GM04503 (cell line): Measurements from ENCODE around the gene AGK.
"Not testable (repeated sequence)": the region's sequence is repeated elsewhere in the genome, so short reads cannot be mapped to it uniquely, and the experiment has no call there.

Experiments used
- DNase-seq: peaks from one replicate; pipeline ENCODE4 v3.0.0-alpha.2; 2012; ENCODE audit warnings: low read depth

AGK gene

DNA sequence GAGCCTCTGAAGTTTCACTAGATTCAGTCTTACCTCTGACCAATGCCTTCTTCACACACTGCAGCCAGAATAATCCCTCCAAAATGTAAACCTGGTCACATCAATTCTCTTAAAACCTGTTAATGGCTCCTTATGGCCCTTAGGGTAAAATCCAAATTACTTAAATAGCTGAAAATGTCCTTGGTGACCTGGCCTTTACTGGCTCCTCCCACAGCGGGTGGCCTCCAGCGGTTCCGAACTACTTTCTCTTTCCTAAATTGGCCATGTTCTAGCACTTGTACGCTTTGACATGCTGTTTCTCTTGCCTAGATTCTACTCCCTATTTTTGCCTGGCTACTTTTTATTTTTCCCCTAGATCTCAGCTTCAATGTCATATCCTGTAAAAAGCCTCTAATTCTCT, 36.1 kb downstream of the AGK start:
- no peak for DNase-seq

DNA sequence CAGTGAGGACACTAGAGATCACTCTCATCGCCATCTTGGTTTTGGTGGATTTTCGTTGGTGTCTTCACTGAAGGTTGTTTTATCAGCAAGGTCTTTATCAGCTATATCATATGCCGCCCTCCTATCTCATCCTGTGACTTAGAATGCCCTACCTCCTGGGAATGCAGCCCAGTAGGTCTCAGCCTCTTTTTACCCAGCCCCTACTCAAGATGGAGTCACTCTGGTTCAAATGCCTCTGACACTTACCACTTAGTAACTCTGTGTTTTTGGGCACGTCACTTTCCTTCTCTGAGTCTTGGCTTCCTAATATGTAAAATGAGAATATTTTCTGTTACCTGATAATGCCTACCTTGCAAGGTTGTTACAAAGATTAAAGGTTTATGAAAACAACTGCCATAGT, 37.7 kb downstream of the AGK start:
- no peak for DNase-seq

DNA sequence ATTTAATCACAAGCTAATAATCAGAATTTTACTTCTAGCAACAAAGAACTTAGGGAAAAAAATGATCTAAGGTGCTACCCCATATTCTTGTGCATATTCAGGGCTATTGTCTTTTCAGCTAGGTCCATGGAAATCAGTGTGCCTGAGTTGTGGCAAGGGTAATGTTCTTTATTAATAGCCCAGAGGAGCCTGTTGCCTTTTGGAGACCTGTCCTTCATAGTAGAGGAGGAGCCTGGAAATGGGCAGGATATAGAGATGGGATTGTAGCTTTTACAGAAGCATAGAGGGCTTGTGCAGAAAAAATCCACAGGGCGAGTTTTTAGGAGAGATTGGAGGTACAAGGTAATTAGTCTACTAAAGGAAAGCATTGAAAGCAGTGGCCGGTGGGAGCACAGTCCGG, 38.9 kb downstream of the AGK start:
- DNase-seq = no peak

DNA sequence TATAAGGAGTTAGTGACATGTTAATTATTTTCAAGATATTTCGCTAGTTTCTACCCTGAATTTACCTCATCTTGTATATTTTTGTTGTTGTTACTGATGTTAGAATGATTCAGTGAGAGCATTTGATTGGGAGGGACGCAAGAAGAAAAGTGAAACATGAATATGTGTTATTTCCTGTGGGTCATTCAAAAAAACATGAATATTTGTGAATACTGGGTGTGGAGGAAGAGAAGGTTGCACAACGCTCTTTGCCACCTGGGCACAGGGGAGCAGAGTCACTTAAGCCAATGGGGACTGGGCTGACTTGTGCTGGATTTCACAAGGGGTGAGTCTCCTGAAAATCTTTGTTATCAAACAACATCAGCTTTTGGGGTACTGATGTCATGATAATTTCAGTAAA, 39.5 kb downstream of the AGK start:
- no peak for DNase-seq

DNA sequence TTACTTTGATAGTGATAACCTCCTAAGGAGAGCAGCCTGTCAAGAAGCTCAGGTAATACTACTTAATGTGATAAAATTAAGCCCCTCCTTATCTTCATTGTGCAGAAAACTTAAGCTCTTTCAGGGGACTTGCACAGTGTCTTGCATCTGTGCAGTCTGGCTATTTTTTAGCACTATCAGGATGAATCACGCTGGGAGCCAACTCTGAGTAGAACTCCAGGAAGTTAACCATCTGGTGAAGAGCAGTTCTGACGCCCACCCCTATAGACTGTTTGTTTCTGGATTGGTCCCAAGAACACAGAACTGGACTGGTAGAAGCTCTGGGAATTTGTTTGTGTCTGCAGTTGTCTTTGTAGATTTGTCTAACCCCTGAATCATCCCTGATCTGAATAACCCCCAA, 41.9 kb downstream of the AGK start:
- DNase-seq = no peak

DNA sequence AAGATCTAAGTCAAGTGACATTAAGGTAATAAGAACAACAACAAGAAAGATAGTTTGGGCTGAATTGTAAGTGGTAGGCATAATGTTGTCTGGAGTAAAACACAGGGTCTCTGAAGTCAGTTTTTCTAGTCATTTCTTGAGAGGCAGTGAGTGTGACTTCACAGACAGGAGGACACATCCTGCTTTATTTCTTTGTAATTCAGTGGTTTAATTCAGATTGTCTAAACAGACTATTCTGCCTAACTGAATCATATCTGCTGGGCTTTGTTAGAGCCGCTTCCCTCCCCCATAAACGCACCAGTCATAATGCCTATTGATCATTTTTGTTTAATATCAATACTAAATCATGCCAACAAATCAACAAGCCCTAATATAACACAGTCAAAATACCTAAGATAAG, 46.8 kb downstream of the AGK start:
- DNase-seq = no peak

DNA sequence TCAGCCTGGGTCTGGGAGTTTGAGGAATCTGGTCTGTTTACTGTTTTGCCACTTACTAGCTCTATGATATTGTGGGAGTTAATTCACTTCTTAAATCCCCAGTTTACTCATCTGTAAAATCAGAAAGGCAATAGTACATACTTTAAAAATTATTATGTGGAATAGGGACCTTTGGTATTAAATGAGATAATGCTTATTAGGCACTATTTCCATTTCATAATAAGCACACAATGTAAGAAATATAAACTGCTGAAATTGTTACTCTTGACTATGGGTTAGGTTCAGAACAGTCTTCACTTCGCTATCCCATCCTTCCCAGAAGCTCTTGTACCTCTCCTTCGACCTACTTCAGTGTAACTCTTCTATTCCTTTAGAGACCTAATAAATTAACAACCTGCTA, 47.2 kb downstream of the AGK start:
- no peak for DNase-seq

DNA sequence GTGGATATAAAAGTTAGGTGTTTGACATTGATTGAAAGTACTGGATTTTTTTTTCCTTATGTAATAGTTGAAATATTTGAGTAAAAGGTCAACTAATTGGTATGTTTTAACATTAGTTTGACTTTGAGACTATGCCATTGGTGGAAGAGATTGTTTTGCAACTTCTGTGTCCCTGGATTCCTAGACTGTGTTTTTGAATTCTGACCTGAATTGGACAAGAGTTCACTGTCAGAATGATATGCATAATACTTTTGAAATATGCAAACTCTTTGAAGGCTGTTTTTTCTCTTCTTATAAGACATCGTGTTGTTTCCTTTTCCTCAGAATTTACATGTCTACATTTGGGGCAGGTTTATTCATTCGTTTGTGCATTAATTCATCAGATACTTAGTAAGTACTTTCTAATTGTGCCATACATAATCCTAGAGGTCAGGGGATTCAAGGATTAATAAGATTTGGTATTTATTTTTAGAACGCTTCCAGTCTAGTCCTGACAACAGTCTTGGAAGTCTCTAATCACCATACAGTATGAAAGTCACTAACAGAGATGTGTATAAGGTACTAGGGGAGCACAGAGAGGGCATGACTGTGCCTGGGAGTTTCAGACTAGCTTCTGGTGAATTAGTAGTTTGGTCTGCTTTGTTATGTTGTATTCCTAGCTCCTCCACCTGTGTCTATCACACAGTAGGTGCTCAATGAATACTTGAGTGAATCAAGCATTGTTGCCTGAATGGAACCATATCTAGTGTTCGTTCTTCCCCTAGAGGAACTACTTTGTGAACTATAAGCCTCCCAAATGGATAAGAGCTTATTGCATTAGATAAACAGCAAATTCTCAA, 49.2 kb downstream of the AGK start:
- no peak for DNase-seq

DNA sequence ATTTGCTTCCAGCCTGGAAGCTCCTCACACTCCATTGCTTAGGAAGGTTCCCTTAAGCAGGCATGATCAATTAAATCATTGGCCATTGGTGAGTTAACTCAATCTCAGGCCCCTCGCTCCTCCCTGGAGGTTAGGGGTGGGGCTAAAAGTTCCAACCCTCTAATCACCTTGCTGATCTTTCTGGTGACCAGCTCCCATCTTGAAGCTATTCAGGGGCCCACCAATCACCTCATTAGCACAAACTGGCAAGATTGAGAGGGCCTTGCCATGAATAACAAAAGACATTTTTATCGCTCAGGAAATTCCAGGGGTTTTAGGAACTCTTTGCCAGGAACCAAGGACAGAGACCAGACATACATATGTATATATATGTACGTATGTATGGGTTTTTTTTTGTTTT, 58.4 kb downstream of the AGK start:
- no peak for DNase-seq

DNA sequence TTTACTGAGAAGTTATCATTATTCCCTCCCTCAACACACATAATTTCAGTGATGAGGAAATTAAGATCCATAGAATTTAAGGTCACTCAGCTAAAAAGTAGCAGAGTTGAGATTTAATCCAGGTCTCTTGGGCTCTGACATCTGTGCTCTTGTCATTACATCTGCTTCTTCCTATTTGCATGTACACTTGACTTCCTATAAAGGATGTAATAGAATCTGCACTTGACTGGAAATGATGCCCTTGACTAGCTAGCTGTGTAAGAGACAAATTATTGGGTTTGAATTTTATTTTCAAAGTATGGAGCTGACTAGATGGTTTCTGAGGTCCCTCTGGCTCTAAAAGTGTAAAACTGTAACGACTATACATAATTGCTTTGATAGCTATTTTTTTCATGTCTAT, 59.5 kb downstream of the AGK start:
- no peak for DNase-seq

DNA sequence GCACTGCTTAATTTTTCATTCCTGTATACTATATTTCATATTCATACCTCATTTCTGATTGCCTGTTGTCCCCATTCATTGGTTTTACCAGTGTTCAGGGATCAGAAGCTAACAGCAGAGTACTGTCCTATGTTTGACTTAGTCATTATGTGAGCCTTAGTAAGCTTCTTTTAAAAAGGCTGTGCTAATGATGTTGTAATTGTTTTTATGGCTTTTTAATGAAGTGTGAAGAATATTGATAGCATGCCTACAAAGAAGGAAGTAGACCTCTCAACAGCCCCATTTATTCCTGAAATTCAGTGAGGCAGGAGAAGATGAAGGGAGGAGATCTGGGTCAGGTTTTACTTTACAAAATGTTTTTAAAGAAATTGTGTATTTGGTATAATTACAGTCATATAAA, 61.7 kb downstream of the AGK start:
- DNase-seq = no peak

DNA sequence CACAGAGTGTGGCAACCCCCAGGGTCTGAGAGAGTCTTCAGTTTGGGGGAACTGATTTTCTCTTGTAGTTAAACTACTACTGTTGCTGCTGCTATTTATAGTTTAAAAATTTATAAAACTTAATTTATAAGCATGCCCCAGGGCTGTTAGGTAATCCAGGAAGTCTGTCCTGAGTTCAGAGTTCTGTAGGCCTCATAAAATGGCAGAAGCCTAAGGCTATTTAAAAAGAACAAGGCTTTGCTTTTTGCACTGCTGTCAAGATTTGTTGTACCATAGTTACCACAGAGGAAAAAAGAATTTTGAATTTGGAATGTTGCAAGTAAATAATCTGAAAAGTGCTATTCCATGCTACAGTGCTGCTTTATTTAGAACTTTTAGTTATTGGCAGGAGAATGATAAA, 66.1 kb downstream of the AGK start:
- no peak for DNase-seq

DNA sequence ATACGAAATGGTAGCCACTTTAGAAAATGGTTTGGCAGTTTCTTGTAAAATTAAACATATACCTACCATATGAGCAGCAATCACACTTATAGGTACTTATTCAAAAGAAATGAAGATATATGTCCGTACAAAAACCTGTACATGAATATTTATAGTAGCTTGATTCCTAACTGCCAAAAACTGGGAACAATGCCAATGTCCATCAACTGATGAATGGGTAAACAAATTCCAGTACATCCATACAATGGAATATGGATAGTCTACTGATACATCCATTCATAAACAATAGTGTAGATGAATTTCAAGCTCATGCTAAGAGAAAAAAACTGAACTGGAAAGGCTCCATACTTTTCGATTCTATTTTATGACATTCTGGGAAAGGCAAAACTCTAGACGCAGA, 68.5 kb downstream of the AGK start:
- DNase-seq = no peak

DNA sequence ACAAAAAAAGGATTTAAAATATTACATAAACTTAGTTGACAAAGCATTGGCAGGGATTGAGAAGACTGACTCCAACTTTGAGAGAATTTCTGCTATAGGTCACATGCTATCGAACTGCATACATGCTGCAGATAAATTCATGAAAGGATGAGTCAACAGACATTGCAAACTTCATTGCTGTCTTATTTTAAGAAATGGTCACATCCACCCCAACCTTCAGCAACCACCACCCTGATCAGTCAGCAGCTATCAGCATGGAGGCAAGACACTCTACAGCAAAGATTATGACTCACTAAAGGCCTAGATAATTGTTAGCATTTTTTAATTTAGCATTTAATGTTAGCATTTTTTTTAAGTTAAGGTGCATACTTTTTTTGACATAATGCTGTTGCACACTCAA, 73.6 kb downstream of the AGK start:
- DNase-seq = no peak

DNA sequence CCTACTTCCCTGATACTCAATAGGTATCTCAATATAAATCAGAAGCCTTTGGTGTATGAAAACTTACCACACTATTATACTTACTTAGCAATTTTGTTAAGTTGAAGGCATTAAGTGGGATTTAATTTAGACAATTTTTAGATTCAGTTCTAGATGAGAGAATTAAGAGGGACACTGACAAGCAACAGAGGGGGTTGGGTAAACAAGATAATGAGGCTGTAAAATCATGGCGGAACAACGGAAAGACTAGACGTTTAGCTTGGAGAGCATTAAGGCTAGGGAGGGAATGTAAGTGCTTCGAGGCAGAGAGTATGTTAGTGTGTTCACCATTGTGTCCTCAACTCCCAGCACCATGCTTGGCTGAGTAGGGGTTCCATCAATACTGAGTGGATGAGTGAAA, 79.4 kb downstream of the AGK start:
- DNase-seq = no peak

DNA sequence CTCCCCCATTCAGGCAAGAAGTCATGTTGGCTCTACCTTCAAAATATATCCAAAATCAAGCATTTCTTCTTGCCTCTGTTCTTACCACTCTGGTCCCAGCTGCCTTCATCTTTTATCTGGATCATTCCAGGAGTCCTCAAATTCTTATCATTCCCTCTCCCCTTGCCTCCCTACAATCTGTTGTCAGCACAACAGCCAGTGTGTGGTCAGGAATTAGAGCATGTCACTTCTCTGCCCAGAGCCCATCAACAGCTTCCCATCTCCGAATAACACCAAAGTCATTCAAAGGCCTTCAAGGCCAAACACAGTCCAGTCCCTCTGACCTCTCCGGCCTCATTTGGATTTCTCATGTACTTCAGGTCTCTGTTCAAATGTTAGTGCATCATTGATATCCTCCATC, 80.3 kb downstream of the AGK start:
- DNase-seq = no peak

DNA sequence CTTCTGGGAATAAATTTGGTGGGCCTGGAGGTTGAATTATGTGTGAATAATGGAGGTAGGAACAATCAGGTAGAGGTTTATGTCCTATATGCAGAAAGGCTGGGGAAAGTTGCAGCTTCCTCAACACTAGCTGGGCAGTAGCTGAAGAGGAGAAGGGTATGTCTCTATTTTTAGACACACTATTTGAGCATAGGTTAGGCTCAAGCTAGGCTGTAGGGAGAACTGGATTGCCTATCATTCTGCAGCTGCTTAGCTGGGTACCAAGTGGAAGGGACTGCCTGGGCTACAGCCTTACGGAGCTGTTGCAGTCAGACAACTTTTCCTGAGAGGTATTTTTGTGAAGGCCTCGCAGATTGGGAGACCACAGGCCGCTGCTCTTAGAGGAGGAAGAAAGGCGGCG, 82.9 kb downstream of the AGK start:
- DNase-seq = no peak

DNA sequence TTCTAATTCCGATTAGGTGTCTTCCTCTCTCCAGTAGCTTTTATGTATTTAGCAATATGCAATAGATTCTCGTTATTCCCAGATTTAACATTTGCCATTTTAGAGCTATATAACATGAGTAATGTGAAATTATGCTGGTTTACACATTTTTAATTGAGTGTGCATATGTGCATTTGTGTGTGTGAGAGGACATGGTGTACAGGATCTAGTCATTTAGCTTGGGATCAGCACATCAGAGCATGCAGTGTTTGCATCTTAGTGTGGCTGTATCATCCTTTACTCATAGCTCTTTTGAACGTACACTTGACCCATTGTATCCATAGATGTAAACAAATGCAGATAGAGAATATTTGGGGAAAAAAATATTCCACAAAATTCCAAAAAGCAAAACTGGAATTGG, 84.8 kb downstream of the AGK start:
- no peak for DNase-seq

DNA sequence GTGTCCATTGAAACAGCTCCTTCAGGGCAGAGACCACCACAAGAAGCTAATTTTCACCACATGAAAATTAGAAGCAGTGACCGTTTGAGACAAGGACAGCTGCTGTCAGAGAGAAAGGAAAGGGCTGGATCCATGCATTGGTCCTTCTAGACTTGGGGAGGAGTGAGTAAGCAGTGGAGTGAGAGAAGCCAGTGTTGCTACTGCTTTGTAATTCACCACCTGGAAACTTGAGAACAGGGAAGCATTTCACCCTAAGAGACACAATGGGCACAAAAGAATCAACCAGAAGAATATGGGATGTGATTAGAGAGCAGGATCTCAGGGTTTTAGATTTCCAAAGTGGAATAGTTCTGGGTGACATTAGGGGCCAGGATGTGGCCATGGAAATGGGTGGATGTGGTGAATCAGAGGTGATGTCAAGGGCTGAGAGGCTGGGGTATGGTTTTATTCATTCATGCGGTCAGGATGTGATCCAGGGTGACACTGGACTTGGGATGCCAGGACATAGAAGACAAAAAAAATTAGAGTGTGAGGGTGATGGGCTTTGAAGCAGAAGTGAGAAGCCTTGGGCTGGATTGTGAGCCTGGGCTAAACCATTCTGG, 89.1 kb downstream of the AGK start:
- no peak for DNase-seq

DNA sequence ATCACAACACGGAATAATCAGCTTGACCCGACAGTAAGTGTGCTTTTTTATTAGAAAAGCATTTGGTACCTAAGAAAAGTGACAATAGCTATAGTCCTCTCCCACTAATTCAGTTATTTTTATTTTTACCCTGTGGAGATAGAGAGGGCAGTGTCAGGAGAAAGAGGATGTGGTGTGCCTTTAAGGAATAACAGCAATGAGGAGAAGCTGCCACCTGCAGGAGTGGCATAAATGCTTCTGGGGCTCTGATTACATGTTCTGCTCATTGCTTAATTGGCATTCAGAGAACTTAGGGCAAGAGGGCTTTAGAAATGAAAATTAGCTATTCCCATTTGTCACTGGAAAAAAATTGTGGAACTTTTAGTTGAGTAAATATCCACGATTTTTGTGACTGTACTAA, 90.7 kb downstream of the AGK start:
- DNase-seq = no peak

DNA sequence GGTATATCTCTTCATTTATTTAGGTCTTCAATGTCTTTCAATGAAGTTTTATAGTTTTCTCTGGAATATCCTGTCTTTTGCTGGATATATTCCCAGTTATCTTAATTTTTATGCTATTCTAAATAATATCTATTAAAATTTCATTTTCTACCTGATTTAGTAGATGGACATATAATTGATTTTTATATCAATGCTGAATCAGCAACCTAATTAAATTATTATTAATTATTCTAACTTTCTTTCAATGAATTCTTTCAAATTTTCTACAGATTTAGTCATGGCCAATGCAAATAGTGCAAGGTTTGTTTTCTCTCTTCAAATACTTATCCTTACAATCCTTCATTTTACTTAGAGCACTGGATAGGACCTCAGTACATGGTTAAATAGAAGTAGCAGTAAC, 94.0 kb downstream of the AGK start:
- DNase-seq = no peak

DNA sequence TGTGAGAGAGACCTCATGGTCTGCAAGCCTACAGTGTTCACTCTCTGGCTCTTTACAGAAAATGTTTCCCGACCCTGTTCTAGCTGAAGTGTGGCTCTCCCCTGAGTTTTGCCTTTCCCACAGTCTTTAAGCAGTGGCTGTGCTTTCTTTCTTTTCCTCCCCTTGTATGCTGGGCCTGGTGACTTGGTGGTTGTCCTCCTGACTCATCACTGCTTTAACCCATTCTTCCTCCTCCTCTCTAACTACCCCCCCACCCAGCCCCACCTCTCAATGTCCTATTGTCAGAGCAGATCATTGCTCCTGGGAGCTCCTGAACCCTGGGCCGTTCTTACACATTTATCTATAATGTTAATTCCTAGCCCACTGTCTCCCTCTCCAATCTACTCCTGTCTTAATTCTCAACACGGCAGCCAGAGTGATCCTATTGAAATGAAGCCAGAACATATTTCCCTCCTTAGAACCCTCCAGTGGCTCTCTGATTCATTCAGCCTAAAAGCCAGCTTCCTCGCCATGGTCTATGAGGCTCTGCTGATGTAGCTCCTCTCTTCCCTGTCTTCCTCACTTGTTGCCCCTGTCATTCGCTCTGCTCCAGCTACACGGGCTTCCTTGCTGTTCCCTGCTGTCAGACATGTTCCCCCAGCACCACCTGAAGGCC, 95.7 kb downstream of the AGK start:
- no peak for DNase-seq

DNA sequence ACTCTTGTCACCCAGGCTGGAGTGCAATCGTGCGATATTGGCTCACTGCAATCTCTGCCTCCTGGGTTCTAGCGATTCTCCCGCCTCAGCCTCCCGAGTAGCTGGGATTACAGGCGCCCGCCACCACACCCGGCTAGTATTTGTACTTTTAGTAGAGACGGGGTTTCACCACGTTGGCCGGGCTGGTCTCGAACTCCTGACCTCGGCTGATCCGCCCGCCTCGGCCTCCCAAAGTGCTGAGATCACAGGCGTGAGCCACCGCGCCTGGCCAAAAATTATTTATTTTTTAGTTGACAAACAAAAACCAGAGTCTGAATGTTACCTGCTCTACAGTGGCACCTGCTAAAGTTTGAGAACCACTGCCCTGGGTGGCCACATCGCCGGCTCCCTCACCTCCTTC, 96.5 kb downstream of the AGK start:
- not testable (repeated sequence) for DNase-seq
